ENCODE measurements around the gene SEMA4B.
"Not testable (repeated sequence)": the region's sequence is repeated elsewhere in the genome, so short reads cannot be mapped to it uniquely, and the experiment has no call there.

The SEMA4B gene

DNA sequence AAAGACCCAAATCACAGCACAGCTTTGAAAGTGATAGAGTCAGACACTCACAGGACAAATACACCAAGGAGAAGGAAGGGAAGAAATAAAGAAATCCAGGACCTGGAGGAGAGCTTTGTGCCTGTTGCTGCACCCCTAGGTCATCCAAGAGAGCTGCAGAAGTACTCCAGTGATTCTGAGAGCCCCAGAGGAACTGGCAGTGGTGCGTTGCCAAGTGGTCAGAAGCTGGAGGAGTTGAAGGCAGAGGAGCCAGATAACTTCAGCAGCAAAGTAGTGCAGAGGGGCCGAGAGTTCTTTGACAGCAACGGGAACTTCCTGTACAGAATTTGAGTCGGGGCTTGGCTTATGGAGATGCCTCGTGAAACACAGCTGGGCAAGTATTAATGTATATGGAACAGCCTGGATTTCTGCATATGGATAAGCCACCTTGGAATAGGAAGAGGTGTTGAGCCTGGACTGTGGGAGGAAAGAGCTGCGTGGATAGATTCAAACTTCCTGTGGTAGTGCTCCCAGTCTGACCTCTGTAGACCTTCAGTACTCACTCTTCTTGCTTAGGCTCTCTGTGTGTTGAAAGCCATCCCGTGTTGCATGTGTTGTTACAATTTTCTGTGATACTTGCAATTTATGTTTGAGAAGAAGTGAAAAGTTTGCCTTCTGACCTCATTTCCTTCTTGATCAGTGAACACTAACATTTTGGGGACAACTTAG, 70.5 kb downstream of the SEMA4B start:
- no peak overlapping the region for H3K4me2 ChIP-seq (ENCODE audit: low read length)
- H3K9me2 ChIP-seq (replicated peaks; ENCODE audit: control insufficient read depth, low read length): no peaks in the 10 kb centered on the region
- H3K27ac ChIP-seq (ENCODE audit: low read depth, low read length): no peak overlapping the region
- H3F3A ChIP-seq (ENCODE audit: control insufficient read depth, insufficient read depth): no peaks in the 10 kb centered on the region
- TF ChIP-seq, protein P1, sequence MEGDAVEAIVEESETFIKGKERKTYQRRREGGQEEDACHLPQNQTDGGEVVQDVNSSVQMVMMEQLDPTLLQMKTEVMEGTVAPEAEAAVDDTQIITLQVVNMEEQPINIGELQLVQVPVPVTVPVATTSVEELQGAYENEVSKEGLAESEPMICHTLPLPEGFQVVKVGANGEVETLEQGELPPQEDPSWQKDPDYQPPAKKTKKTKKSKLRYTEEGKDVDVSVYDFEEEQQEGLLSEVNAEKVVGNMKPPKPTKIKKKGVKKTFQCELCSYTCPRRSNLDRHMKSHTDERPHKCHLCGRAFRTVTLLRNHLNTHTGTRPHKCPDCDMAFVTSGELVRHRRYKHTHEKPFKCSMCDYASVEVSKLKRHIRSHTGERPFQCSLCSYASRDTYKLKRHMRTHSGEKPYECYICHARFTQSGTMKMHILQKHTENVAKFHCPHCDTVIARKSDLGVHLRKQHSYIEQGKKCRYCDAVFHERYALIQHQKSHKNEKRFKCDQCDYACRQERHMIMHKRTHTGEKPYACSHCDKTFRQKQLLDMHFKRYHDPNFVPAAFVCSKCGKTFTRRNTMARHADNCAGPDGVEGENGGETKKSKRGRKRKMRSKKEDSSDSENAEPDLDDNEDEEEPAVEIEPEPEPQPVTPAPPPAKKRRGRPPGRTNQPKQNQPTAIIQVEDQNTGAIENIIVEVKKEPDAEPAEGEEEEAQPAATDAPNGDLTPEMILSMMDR (IDR thresholded peaks at IDR 0.05; ENCODE audit: low read depth, low read length, poor library complexity, severe bottlenecking): no peak
- TF ChIP-seq EZH2phosphoT487 (IDR thresholded peaks at IDR 0.05; ENCODE audit: borderline replicate concordance, low read length): no peak
- H3K4me3 ChIP-seq (ENCODE audit: low read length): no peak overlapping the region
- no peaks in the 10 kb centered on the region for H3K27me3 ChIP-seq (ENCODE audit: control insufficient read depth, low read length)
- no peaks in the 10 kb centered on the region for H3K9me3 ChIP-seq (ENCODE audit: control insufficient read depth, insufficient read depth, low read length)
- peaks cover 68% of the 10 kb centered on the region for H3K79me2 ChIP-seq (ENCODE audit: control insufficient read depth, low read length)
- H3K4me1 ChIP-seq (ENCODE audit: control insufficient read depth, low read length): peaks cover 22% of the 10 kb centered on the region
- peaks cover 61% of the 10 kb centered on the region for H3K36me3 ChIP-seq (ENCODE audit: control insufficient read depth, low read length)
- H4K20me1 ChIP-seq (ENCODE audit: control insufficient read depth, insufficient read depth, low read depth, low read length): peaks cover 4% of the 10 kb centered on the region; the same call in 1 of the 2 replicates

DNA sequence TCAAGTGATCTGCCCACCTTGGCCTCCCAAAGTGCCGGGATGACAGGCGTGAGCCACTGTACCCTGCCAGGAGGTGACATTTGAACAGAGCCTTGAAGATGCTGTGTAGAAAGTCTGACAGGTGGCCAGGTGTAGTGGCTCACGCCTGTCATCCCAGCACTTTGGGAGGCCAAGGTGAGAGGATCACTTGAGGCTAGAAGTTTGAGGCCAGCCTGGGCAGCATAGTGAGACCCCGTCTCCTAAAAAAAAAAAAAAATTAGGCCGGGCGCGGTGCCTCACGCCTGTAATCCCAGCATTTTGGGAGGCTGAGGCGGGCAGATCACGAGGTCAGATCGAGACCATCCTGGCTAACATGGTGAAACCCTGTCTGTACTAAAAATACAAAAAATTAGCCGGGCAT, 77.3 kb downstream of the SEMA4B start:
- H3K36me3 ChIP-seq (ENCODE audit: control insufficient read depth, low read length); H3F3A ChIP-seq (ENCODE audit: control insufficient read depth, insufficient read depth); H3K4me3 ChIP-seq (ENCODE audit: low read length); H3K9me2 ChIP-seq (replicated peaks; ENCODE audit: control insufficient read depth, low read length); H3K4me1 ChIP-seq (ENCODE audit: control insufficient read depth, low read length); H4K20me1 ChIP-seq (ENCODE audit: control insufficient read depth, insufficient read depth, low read depth, low read length); H3K79me2 ChIP-seq (ENCODE audit: control insufficient read depth, low read length); H3K4me2 ChIP-seq (ENCODE audit: low read length); H3K9me3 ChIP-seq (ENCODE audit: control insufficient read depth, insufficient read depth, low read length); H3K27ac ChIP-seq (ENCODE audit: low read depth, low read length); H3K27me3 ChIP-seq (ENCODE audit: control insufficient read depth, low read length): not testable (repeated sequence)
